Gastroesophageal sphincter (tissue), 3 donors: ENCODE data around the gene PTPRN2.

Experiments
- CTCF ChIP-seq, 4 experiments: fragments of 200-600 bp in 2 of 4; fragments of 450-650 bp in 2 of 4; sonication (generic) in 1 of 4; IDR thresholded peaks; one replicate each; pipeline ENCODE4 v1.5.1; 2017 to 2019; ENCODE audit warnings: antibody characterized with exemption in 4 of 4, mild to moderate bottlenecking in 2 of 4, moderate library complexity in 2 of 4
- EP300 ChIP-seq: sonication (generic); formaldehyde crosslinking; IDR thresholded peaks from one replicate; pipeline ENCODE4 v1.6.1; 2017; ENCODE audit warnings: antibody characterized with exemption, mild to moderate bottlenecking
- POLR2A ChIP-seq, 2 donors: fragments of 450-650 bp; IDR thresholded peaks; one replicate each; pipeline ENCODE4 v1.6.1; 2017; ENCODE audit warnings: antibody characterized with exemption in 2 of 2, mild to moderate bottlenecking in 2 of 2, moderate library complexity in 1 of 2
- POLR2AphosphoS5 ChIP-seq: sonication (generic); formaldehyde crosslinking; IDR thresholded peaks from one replicate; pipeline ENCODE4 v1.6.1; 2017; ENCODE audit warnings: antibody characterized with exemption

DNA sequence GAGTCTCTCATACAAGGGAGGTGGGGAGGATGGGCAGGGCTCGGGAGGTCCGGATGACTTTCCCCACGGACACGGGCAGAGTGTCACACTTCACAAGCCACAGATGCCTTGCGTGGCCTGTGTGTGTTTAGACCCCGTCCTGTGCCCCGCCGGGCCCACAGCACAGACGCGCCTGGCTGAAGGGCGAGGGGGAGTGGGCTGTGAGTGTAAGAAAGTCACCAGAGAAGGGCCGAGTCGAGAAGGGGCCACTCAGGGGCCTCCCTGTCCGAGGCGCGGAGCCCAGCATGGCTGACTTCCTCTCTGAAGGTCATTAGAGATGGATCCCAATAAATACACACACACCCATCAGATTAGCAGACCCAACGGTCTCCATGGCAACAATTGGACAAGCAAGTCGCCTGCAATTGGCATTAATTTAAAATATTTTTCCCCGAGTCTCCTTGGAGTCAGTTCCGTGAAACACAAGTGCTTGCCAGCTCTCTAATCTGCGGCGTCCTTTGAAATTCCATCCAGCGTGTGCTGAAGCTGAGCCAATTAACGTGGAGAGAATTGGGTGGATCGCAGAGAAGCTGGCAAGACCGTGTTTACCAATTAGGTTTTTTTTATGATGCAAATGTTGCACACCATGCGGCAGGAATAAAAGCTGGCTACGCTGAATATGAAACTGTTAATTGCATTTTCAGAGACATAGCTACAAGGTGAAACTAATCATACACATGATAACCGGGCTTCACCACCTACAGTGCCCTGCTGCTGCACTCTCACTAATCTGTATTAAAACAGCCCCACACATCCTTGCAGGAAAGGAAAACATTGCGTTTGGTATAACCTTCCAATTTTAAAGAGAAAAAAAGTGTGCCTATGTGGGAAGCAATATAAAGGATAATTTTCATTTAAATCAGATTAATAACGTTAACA lies 571.2 kb downstream of the PTPRN2 start:
- TF ChIP-seq EP300 (no peak), POLR2AphosphoS5 (no peak), POLR2A (IDR thresholded peaks at IDR 0.05) (no peak), CTCF (IDR thresholded peaks at IDR 0.05) (no peak)
